Sigmoid colon (tissue), 3 donors: Measurements from ENCODE around the gene GRM1.

Experiments used
- POLR2A ChIP-seq, 2 donors: fragments of 450-650 bp; IDR thresholded peaks; one replicate each; pipeline ENCODE4 v1.6.1; 2016; ENCODE audit warnings: antibody characterized with exemption in 2 of 2, mild to moderate bottlenecking in 2 of 2, moderate library complexity in 2 of 2
- TF ChIP-seq, protein P1 (sequence below), 4 experiments: fragments of 450-650 bp in 3 of 4; fragments of 200-600 bp in 1 of 4; IDR thresholded peaks; one replicate each; pipeline ENCODE4 v1.5.1; 2016 to 2019; ENCODE audit warnings: antibody characterized with exemption in 4 of 4, mild to moderate bottlenecking in 3 of 4, moderate library complexity in 2 of 4

- TF ChIP-seq, protein P1, sequence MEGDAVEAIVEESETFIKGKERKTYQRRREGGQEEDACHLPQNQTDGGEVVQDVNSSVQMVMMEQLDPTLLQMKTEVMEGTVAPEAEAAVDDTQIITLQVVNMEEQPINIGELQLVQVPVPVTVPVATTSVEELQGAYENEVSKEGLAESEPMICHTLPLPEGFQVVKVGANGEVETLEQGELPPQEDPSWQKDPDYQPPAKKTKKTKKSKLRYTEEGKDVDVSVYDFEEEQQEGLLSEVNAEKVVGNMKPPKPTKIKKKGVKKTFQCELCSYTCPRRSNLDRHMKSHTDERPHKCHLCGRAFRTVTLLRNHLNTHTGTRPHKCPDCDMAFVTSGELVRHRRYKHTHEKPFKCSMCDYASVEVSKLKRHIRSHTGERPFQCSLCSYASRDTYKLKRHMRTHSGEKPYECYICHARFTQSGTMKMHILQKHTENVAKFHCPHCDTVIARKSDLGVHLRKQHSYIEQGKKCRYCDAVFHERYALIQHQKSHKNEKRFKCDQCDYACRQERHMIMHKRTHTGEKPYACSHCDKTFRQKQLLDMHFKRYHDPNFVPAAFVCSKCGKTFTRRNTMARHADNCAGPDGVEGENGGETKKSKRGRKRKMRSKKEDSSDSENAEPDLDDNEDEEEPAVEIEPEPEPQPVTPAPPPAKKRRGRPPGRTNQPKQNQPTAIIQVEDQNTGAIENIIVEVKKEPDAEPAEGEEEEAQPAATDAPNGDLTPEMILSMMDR (IDR thresholded peaks at IDR 0.05) = no peak
- TF ChIP-seq POLR2A (IDR thresholded peaks at IDR 0.05) = no peak
These were observed 416.4 kb downstream of the GRM1 start for GRCh38 chr6:146445233-146445632.
